PC-9 (cell line): ENCODE measurements around the gene CFAP410. TPM values are rescaled to one million over a fixed set of nuclear protein-coding genes. Genes with fewer than 3 reads are reported as not detected.
"Not testable (repeated sequence)": the region's sequence is repeated elsewhere in the genome, so short reads cannot be mapped to it uniquely, and the experiment has no call there.

Experiments used
- BruUV-seq: library from RNA; stranded (reverse); fragments of 400-500 nt; replicated peaks from 2 replicates; lab custom pipeline; 2021; lab: Mats Ljungman, UMichigan
- CTCF ChIA-PET: fragments of 300-600 bp; sonication (Branson Sonifier 250); formaldehyde crosslinking; loops from one replicate; lab custom pipeline; 2022; ENCODE audit warnings: antibody characterized with exemption; lab: Charles Lee
- POLR2A ChIA-PET: fragments of 300-600 bp; sonication (Branson Sonifier 250); formaldehyde crosslinking; loops from one replicate; lab custom pipeline; 2022; ENCODE audit warnings: antibody characterized with exemption; ENCODE audit not compliant: unreplicated experiment; lab: Charles Lee
- DNase-seq, 2 experiments: peaks; one replicate each; pipeline versions ENCODE4 v3.0.0 to v3.0.0-alpha.2; 2015 to 2022; ENCODE audit warnings: mixed read lengths in 1 of 2
- H2AFZ ChIP-seq: fragments of 200-600 bp; sonication (generic); 2 replicates; pipeline ENCODE4 v1.8.1; 2017; ENCODE audit warnings: antibody characterized with exemption
- H3F3A ChIP-seq: fragments of 200-600 bp; sonication (generic); 2 replicates; pipeline ENCODE4 v1.8.1; 2017; ENCODE audit warnings: antibody characterized with exemption, mild to moderate bottlenecking, low read depth; ENCODE audit not compliant: insufficient read depth
- H3K27ac ChIP-seq: fragments of 200-600 bp; sonication (generic); 2 replicates; pipeline ENCODE4 v1.6.1; 2016; ENCODE audit warnings: mixed run types
- H3K27me3 ChIP-seq: fragments of 200-600 bp; sonication (generic); 2 replicates; pipeline ENCODE4 v1.6.1; 2016; ENCODE audit warnings: low read depth, mixed run types; ENCODE audit not compliant: insufficient read depth
- H3K36me3 ChIP-seq: fragments of 200-600 bp; sonication (generic); 2 replicates; pipeline ENCODE4 v1.6.1; 2016; ENCODE audit warnings: low read depth, mixed run types
- H3K4me1 ChIP-seq: fragments of 200-600 bp; sonication (generic); replicated peaks from 2 replicates; pipeline ENCODE4 v1.6.1; 2016; ENCODE audit warnings: mixed run types; ENCODE audit not compliant: insufficient read depth
- H3K4me2 ChIP-seq: fragments of 200-600 bp; sonication (generic); 2 replicates; pipeline ENCODE4 v1.6.1; 2017; ENCODE audit warnings: mixed run types
- H3K4me3 ChIP-seq: fragments of 200-600 bp; sonication (generic); 2 replicates; pipeline ENCODE4 v1.6.1; 2016; ENCODE audit warnings: mixed run types
- H3K79me2 ChIP-seq: fragments of 200-600 bp; sonication (generic); 2 replicates; pipeline ENCODE4 v1.6.1; 2017; ENCODE audit warnings: low read depth, mixed run types
- H3K9me2 ChIP-seq: fragments of 200-600 bp; sonication (generic); 2 replicates; pipeline ENCODE4 v1.8.1; 2017; ENCODE audit warnings: mild to moderate bottlenecking; ENCODE audit not compliant: insufficient read depth
- H3K9me3 ChIP-seq: fragments of 200-600 bp; sonication (generic); 2 replicates; pipeline ENCODE4 v1.8.1; 2016; ENCODE audit warnings: low read depth; ENCODE audit not compliant: insufficient read depth
- H4K20me1 ChIP-seq: fragments of 200-600 bp; sonication (generic); 2 replicates; pipeline ENCODE4 v1.8.1; 2017; ENCODE audit not compliant: insufficient read depth
- EZH2 ChIP-seq: fragments of 200-600 bp; sonication (generic); IDR thresholded peaks from 2 replicates; pipeline ENCODE4 v1.8.0; 2017; ENCODE audit warnings: antibody characterized with exemption, low read depth
- intact Hi-C: fragments of 100-400 bp; cut with micrococcal nuclease; formaldehyde crosslinking; loops from one replicate; pipeline ENCODE4 v1.10.0; 2022; ENCODE audit not compliant: unreplicated experiment
- total RNA-seq: library from RNA; stranded (reverse); gene quantifications from 2 replicates; pipeline ENCODE4 v1.2.3, GENCODE V29; 2021
- TF ChIP-seq, protein P1 (sequence below): fragments of 200-600 bp; sonication (generic); conservative IDR thresholded peaks from 2 replicates; pipeline ENCODE4 v1.6.1; 2017; ENCODE audit warnings: mixed run types, antibody characterized with exemption, mild to moderate bottlenecking, moderate library complexity

CFAP410 gene
- total RNA-seq, 1 experiment from 2014 or later, result 12.5 TPM

DNA sequence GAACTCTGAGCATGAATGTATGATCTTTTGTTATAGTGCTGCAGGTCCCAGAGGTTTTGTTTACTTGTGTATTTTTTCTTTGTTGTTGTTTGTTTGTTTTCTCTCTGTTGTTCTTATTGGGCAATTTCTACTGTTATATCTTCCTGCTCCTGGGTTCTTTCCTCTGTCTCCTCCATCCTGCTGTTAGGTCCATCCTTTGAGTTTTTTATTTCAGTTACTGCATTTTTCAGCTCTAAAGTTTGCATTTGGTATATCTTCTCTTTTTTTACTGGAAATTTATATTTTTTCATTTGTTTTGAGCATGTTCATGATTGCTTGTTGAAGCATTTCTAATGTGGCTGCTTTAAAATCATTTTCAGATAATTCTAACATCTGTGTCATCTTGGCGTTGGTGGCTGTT lies 24.1 kb upstream of the CFAP410 start:
- Histone ChIP-seq H3K4me1 (no peaks in the 10 kb centered on the region), H2AFZ (no peak overlapping the region), H3K4me3 (no peak overlapping the region), H3F3A (no peaks in the 10 kb centered on the region), H3K27ac (no peak overlapping the region), H3K4me2 (no peak overlapping the region), H3K27me3 (peaks cover 62% of the 10 kb centered on the region), H3K9me3 (no peaks in the 10 kb centered on the region), H4K20me1 (no peaks in the 10 kb centered on the region), H3K9me2 (no peaks in the 10 kb centered on the region), H3K79me2 (no peaks in the 10 kb centered on the region), H3K36me3 (no peaks in the 10 kb centered on the region)
- POLR2A ChIA-PET, result no interaction called here
- intact Hi-C loops, result no loop called here
- no peak for DNase-seq
- TF ChIP-seq, protein P1, sequence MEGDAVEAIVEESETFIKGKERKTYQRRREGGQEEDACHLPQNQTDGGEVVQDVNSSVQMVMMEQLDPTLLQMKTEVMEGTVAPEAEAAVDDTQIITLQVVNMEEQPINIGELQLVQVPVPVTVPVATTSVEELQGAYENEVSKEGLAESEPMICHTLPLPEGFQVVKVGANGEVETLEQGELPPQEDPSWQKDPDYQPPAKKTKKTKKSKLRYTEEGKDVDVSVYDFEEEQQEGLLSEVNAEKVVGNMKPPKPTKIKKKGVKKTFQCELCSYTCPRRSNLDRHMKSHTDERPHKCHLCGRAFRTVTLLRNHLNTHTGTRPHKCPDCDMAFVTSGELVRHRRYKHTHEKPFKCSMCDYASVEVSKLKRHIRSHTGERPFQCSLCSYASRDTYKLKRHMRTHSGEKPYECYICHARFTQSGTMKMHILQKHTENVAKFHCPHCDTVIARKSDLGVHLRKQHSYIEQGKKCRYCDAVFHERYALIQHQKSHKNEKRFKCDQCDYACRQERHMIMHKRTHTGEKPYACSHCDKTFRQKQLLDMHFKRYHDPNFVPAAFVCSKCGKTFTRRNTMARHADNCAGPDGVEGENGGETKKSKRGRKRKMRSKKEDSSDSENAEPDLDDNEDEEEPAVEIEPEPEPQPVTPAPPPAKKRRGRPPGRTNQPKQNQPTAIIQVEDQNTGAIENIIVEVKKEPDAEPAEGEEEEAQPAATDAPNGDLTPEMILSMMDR, result no peak
- no peak for TF ChIP-seq EZH2
- BruUV-seq, result no TSS peak
- CTCF ChIA-PET, result no interaction called here

DNA sequence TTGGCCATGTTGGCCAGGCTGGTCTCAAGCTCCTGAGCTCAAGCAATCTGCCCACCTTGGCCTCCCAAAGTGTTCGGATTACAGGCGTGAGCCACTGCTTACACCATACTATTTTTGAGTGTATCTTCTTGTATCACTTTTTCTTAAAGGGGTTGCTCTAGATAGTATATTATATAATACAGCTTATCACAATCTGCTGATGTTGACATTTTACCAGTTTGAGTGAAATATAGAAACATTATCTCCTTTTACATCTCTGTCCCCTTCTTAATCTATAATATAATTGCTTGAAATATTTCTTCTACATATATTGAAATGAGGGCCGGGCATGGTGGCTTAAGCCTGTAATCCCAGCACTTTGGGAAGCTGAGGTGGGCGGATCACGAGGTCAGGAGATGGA lies 22.7 kb upstream of the CFAP410 start:
- CTCF ChIA-PET, H3K9me2 ChIP-seq, H3K27ac ChIP-seq, intact Hi-C loops, H3F3A ChIP-seq, BruUV-seq, POLR2A ChIA-PET, H3K4me2 ChIP-seq, H3K36me3 ChIP-seq, H3K4me1 ChIP-seq, H3K9me3 ChIP-seq, H4K20me1 ChIP-seq, DNase-seq, H3K4me3 ChIP-seq, H3K79me2 ChIP-seq, H2AFZ ChIP-seq: not testable (repeated sequence)
- H3K27me3 ChIP-seq, result peaks cover 58% of the 10 kb centered on the region

DNA sequence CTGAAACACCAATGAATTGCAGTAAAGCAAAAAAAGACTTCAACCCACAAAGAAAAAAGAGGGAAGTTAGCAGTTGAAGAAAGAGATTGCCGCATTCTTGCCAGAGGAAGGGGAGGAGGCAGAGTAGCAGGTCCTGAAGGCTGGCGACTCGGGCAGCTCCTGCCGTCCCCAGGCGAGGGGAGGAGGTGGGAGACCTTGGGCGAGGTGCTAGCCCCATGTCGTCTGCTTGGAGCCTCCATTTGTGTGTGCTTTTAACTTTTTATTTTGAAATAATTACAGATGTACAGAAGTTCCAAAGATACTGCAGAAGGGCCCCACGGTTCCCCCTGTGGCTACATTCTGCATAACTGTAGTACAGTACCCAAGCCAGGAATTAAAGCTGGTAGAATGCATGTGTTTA lies 21.0 kb upstream of the CFAP410 start:
- Histone ChIP-seq H3K4me2 (no peak overlapping the region), H2AFZ (no peak overlapping the region), H3F3A (no peaks in the 10 kb centered on the region), H3K27ac (no peak overlapping the region), H3K9me2 (no peaks in the 10 kb centered on the region), H3K79me2 (no peaks in the 10 kb centered on the region), H3K4me1 (no peaks in the 10 kb centered on the region), H3K9me3 (no peaks in the 10 kb centered on the region), H3K4me3 (no peak overlapping the region), H3K27me3 (peaks cover 51% of the 10 kb centered on the region), H3K36me3 (no peaks in the 10 kb centered on the region), H4K20me1 (no peaks in the 10 kb centered on the region)
- no peak for DNase-seq
- ChIA-PET CTCF (no interaction called here), POLR2A (interaction anchor here (0.5 to 0.6 kb wide), 2 partner anchors 117 to 1729 kb away, joined by 3 to 9 read pairs; no protein-coding TSS in a partner anchor)
- TF ChIP-seq, protein P1, result no peak; the same call in 1 of the 2 replicates
- no peak for TF ChIP-seq EZH2
- intact Hi-C loops, result no loop called here
- BruUV-seq, result no TSS peak

DNA sequence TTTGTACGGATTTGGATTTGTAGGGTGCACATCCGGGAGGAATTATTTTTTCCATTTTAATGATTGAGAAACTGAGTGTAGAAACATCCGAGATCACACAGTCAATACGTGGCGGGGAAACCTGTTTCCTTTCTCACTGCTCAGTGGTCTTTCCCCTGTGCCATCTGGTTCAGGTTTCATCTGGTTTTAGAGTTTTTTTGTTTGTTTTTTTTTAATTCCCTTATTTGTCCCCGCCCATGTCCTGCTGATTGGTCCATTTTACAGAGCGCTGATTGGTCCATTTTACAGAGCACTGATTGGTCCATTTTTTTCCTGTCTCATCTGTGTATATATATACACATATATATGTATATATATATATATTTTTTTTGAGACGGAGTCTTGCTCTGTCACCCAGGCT lies 20.2 kb upstream of the CFAP410 start:
- no peaks in the 10 kb centered on the region for H3F3A ChIP-seq
- H3K4me1 ChIP-seq, result no peaks in the 10 kb centered on the region
- H2AFZ ChIP-seq, result no peak overlapping the region
- no peaks in the 10 kb centered on the region for H3K36me3 ChIP-seq
- no peaks in the 10 kb centered on the region for H4K20me1 ChIP-seq
- H3K27ac ChIP-seq, result no peak overlapping the region
- H3K27me3 ChIP-seq, result peaks cover 48% of the 10 kb centered on the region
- no peak overlapping the region for H3K4me3 ChIP-seq
- no peak overlapping the region for H3K4me2 ChIP-seq
- no peak for DNase-seq
- POLR2A ChIA-PET, result no interaction called here
- no peaks in the 10 kb centered on the region for H3K9me2 ChIP-seq
- TF ChIP-seq, protein P1, result no peak
- no peak for TF ChIP-seq EZH2
- CTCF ChIA-PET, result no interaction called here
- intact Hi-C loops, result no loop called here
- H3K9me3 ChIP-seq, result no peaks in the 10 kb centered on the region
- no TSS peak for BruUV-seq
- H3K79me2 ChIP-seq, result no peaks in the 10 kb centered on the region
